H1 (cell line): ENCODE results near the gene TSPOAP1. TPM values are rescaled to one million over a fixed set of nuclear protein-coding genes. Genes with fewer than 3 reads are reported as not detected.

Source experiments
- CTCF ChIA-PET: fragments of 300-600 bp; sonication (Branson Sonifier 250); formaldehyde crosslinking; loops from one replicate; lab custom pipeline; 2021; ENCODE audit not compliant: partially characterized antibody; lab: Charles Lee
- POLR2A ChIA-PET: fragments of 300-600 bp; sonication (Branson Sonifier 250); formaldehyde crosslinking; loops from one replicate; lab custom pipeline; 2021; ENCODE audit warnings: inconsistent platforms; ENCODE audit not compliant: partially characterized antibody; lab: Charles Lee
- DNase-seq, 2 experiments: peaks; one replicate each; pipeline versions ENCODE4 v3.0.0 to v3.0.0-alpha.2; 2010 to 2022; ENCODE audit warnings: low spot score in 2 of 2, low read depth in 1 of 2, mixed read lengths in 1 of 2
- FAIRE-seq: peaks from 2 replicates; lab custom pipeline; 2011; peaks lifted over from hg19 to GRCh38; lab: Jason Lieb, UNC
- H2AFZ ChIP-seq: 2 replicates; pipeline ENCODE4 v1.8.1; 2012; ENCODE audit warnings: low read length, inconsistent platforms
- H2AK5ac ChIP-seq: 2 replicates; pipeline ENCODE4 v1.6.1; 2013; ENCODE audit warnings: low read depth, low read length
- H2BK120ac ChIP-seq: replicated peaks from 2 replicates; pipeline ENCODE3; 2013; ENCODE audit warnings: low read depth, low read length, inconsistent platforms
- H2BK12ac ChIP-seq: 2 replicates; pipeline ENCODE4 v1.6.1; 2013; ENCODE audit warnings: low read depth, low read length
- H2BK15ac ChIP-seq: 2 replicates; pipeline ENCODE4 v1.6.1; 2013; ENCODE audit warnings: low read length
- H2BK20ac ChIP-seq: 2 replicates; pipeline ENCODE4 v1.6.1; 2013; ENCODE audit warnings: low read length
- H2BK5ac ChIP-seq: 2 replicates; pipeline ENCODE4 v1.6.1; 2013; ENCODE audit warnings: low read depth, low read length
- H3K14ac ChIP-seq: 2 replicates; pipeline ENCODE4 v1.6.1; 2013; ENCODE audit warnings: inconsistent platforms; ENCODE audit not compliant: insufficient read length
- H3K18ac ChIP-seq: 2 replicates; pipeline ENCODE4 v1.6.1; 2013; ENCODE audit warnings: low read length; ENCODE audit errors: extremely low read depth
- H3K23ac ChIP-seq: 2 replicates; pipeline ENCODE4 v1.6.1; 2013; ENCODE audit warnings: inconsistent platforms; ENCODE audit not compliant: insufficient read length
- H3K23me2 ChIP-seq: 2 replicates; pipeline ENCODE4 v1.6.1; 2013; ENCODE audit warnings: low read depth, low read length
- H3K27ac ChIP-seq: 2 replicates; pipeline ENCODE4 v1.6.1; 2011; ENCODE audit warnings: low read depth, low read length, inconsistent platforms
- H3K27me3 ChIP-seq, 4 experiments: replicated peaks in 1 of 4; 1 replicate in 1 of 4; 2 replicates in 3 of 4; pipeline versions ENCODE4 v1.6.1 to v1.8.1; 2011 to 2013; ENCODE audit warnings: low read length in 3 of 4, mild to moderate bottlenecking in 3 of 4, inconsistent platforms in 2 of 4, mixed read lengths in 2 of 4, moderate library complexity in 1 of 4; ENCODE audit not compliant: control insufficient read depth in 3 of 4, insufficient read depth in 3 of 4; ENCODE audit errors: extremely low read depth in 1 of 4
- H3K36me3 ChIP-seq, 4 experiments: 2 replicates each; pipeline versions ENCODE4 v1.6.1 to v1.8.1; 2011 to 2013; ENCODE audit warnings: mild to moderate bottlenecking in 4 of 4, low read length in 3 of 4, moderate library complexity in 2 of 4, control low read depth in 1 of 4, inconsistent platforms in 1 of 4; ENCODE audit not compliant: insufficient read depth in 4 of 4, control insufficient read depth in 2 of 4
- H3K4ac ChIP-seq: replicated peaks from 2 replicates; pipeline ENCODE3; 2013; ENCODE audit warnings: low read length, low read depth, mixed read lengths, inconsistent platforms; ENCODE audit not compliant: insufficient read length
- H3K4me1 ChIP-seq, 4 experiments: replicated peaks in 1 of 4; 1 replicate in 1 of 4; 2 replicates in 3 of 4; pipeline versions ENCODE4 v1.6.1 to v1.8.1; 2011 to 2013; ENCODE audit warnings: low read length in 3 of 4, inconsistent platforms in 2 of 4, mixed read lengths in 1 of 4; ENCODE audit not compliant: insufficient read depth in 4 of 4, control insufficient read depth in 3 of 4
- H3K4me2 ChIP-seq, 2 experiments: 2 replicates each; pipeline versions ENCODE4 v1.6.1 to v1.8.1; 2011 to 2013; ENCODE audit warnings: low read depth in 2 of 2, low read length in 2 of 2, control low read depth in 1 of 2, inconsistent platforms in 1 of 2, mild to moderate bottlenecking in 1 of 2; ENCODE audit not compliant: insufficient read depth in 1 of 2
- H3K4me3 ChIP-seq, 4 experiments: fragments of 200-600, 300-600 bp in 1 of 4; sonication (generic), shearing (Covaris generic), sonication (Bioruptor Twin) in 1 of 4; 2 replicates each; pipeline versions ENCODE4 v1.5.1 to v1.8.1; 2011 to 2016; ENCODE audit warnings: low read length in 4 of 4, low read depth in 3 of 4, control low read depth in 2 of 4, inconsistent platforms in 2 of 4, mild to moderate bottlenecking in 2 of 4, mixed read lengths in 1 of 4, moderate library complexity in 1 of 4; ENCODE audit not compliant: insufficient read depth in 2 of 4; ENCODE audit errors: extremely low read depth in 1 of 4
- H3K56ac ChIP-seq: replicated peaks from 2 replicates; pipeline ENCODE3; 2013; ENCODE audit warnings: low read depth, mild to moderate bottlenecking, mixed read lengths, low read length, inconsistent platforms; ENCODE audit not compliant: insufficient read length
- H3K79me1 ChIP-seq: 2 replicates; pipeline ENCODE4 v1.6.1; 2013; ENCODE audit warnings: low read depth, low read length, control low read depth
- H3K79me2 ChIP-seq, 2 experiments: 2 replicates each; pipeline versions ENCODE4 v1.6.1 to v1.8.1; 2012 to 2013; ENCODE audit warnings: low read length in 2 of 2, mild to moderate bottlenecking in 2 of 2, inconsistent platforms in 1 of 2; ENCODE audit not compliant: insufficient read depth in 2 of 2, control insufficient read depth in 1 of 2
- H3K9ac ChIP-seq, 4 experiments: replicated peaks in 1 of 4; 1 replicate in 1 of 4; 2 replicates in 3 of 4; pipeline versions ENCODE4 v1.6.1 to v1.8.1; 2011 to 2013; ENCODE audit warnings: low read depth in 3 of 4, low read length in 3 of 4, control low read depth in 2 of 4, mild to moderate bottlenecking in 2 of 4, moderate library complexity in 2 of 4, inconsistent platforms in 1 of 4; ENCODE audit errors: extremely low read depth in 1 of 4
- H3K9me3 ChIP-seq, 2 experiments: 2 replicates each; pipeline versions ENCODE4 v1.6.1 to v1.8.1; 2012 to 2013; ENCODE audit warnings: mild to moderate bottlenecking in 2 of 2, moderate library complexity in 2 of 2, control low read depth in 1 of 2, inconsistent platforms in 1 of 2, low read depth in 1 of 2, low read length in 1 of 2, mixed read lengths in 1 of 2; ENCODE audit not compliant: insufficient read depth in 2 of 2
- H4K20me1 ChIP-seq, 2 experiments: replicated peaks in 1 of 2; 2 replicates each; pipeline versions ENCODE3 to v1.8.1; 2011 to 2013; ENCODE audit warnings: inconsistent platforms in 2 of 2, low read length in 2 of 2, mild to moderate bottlenecking in 1 of 2; ENCODE audit not compliant: insufficient read depth in 2 of 2, control insufficient read depth in 1 of 2
- H4K5ac ChIP-seq: 2 replicates; pipeline ENCODE4 v1.6.1; 2013; ENCODE audit warnings: low read length, low read depth, mixed read lengths, inconsistent platforms; ENCODE audit not compliant: insufficient read length
- H4K8ac ChIP-seq: 2 replicates; pipeline ENCODE4 v1.8.0; 2013; ENCODE audit warnings: mild to moderate bottlenecking, moderate library complexity, low read length, inconsistent platforms; ENCODE audit not compliant: insufficient read depth; ENCODE audit errors: extremely low read depth
- H4K91ac ChIP-seq: replicated peaks from 2 replicates; pipeline ENCODE3; 2013; ENCODE audit warnings: low read length, mixed read lengths, inconsistent platforms; ENCODE audit not compliant: insufficient read length
- BACH1 ChIP-seq: IDR thresholded peaks from 2 replicates; pipeline ENCODE4 v1.6.1; 2012; ENCODE audit warnings: low read length, improper control_type of control experiment
- BCL11A ChIP-seq, 2 experiments: IDR thresholded peaks; one replicate each; pipeline ENCODE4 v1.6.1; 2011; ENCODE audit warnings: low read depth in 2 of 2, low read length in 2 of 2, mild to moderate bottlenecking in 2 of 2
- EP300 ChIP-seq, 2 experiments: IDR thresholded peaks; 1 replicate in 1 of 2; 2 replicates in 1 of 2; pipeline ENCODE4 v1.6.1; 2011 to 2012; ENCODE audit warnings: low read depth in 2 of 2, low read length in 2 of 2, mild to moderate bottlenecking in 2 of 2, borderline replicate concordance in 1 of 2, inconsistent platforms in 1 of 2, moderate library complexity in 1 of 2
- FOSL1 ChIP-seq: IDR thresholded peaks from 2 replicates; pipeline ENCODE4 v1.6.1; 2011; ENCODE audit warnings: mild to moderate bottlenecking, low read depth, low read length, moderate library complexity; ENCODE audit not compliant: insufficient read depth
- NRF1 ChIP-seq: IDR thresholded peaks from 2 replicates; pipeline ENCODE4 v1.6.1; 2011; ENCODE audit warnings: mild to moderate bottlenecking, low read depth, low read length, improper control_type of control experiment
- RAD21 ChIP-seq, 2 experiments: IDR thresholded peaks in 1 of 2; conservative IDR thresholded peaks in 1 of 2; 2 replicates each; pipeline ENCODE4 v1.6.1; 2011; ENCODE audit warnings: low read depth in 2 of 2, low read length in 2 of 2, improper control_type of control experiment in 1 of 2, inconsistent platforms in 1 of 2, mild to moderate bottlenecking in 1 of 2, moderate library complexity in 1 of 2
- RBBP5 ChIP-seq: IDR thresholded peaks from 2 replicates; pipeline ENCODE4 v1.7.1; 2012; ENCODE audit warnings: low read depth, mild to moderate bottlenecking, inconsistent platforms, low read length, moderate library complexity, borderline replicate concordance
- SUZ12 ChIP-seq: fragments of 200-600 bp; sonication (generic); IDR thresholded peaks from 2 replicates; pipeline ENCODE4 v1.6.1; 2012; ENCODE audit warnings: mild to moderate bottlenecking, inconsistent platforms, low read length, moderate library complexity, mixed read lengths
- ZNF274 ChIP-seq: IDR thresholded peaks from 2 replicates; pipeline ENCODE4 v1.7.0; 2012; ENCODE audit warnings: low read length, borderline replicate concordance; ENCODE audit errors: extremely low read depth
- WGBS, 2 experiments: shearing (Covaris generic) in 1 of 2; methylation state at CpG; one replicate each; pipeline versions ENCODE4 v1.1.6 to v1.1.7; 2013 to 2015; ENCODE audit warnings: low lambda C conversion rate in 2 of 2, mixed read lengths in 2 of 2, inconsistent platforms in 1 of 2, low coverage in 1 of 2, missing lambda C conversion rate in 1 of 2; ENCODE audit not compliant: insufficient replicate concordance in 2 of 2, insufficient coverage in 1 of 2, insufficient read length in 1 of 2; ENCODE audit errors: extremely low coverage in 1 of 2, missing lambda C conversion rate in 1 of 2; 5-methylcytosine and 5-hydroxymethylcytosine counted together
- polyA plus RNA-seq, 7 experiments: library from polyadenylated mRNA; depleted of rRNA in 3 of 7; stranded (reverse) in 5 of 7; unstranded in 2 of 7; fragments of >200 nt in 5 of 7; fragments of 200-250 nt in 2 of 7; gene quantifications; 1 replicate in 5 of 7; 2 replicates in 1 of 7; 4 replicates in 1 of 7; pipeline versions ENCODE4 v1.2.1 to v1.2.3, GENCODE V29; 2011 to 2013; ENCODE audit warnings: missing spikeins in 2 of 7, mixed read lengths in 2 of 7
- total RNA-seq: library from RNA; stranded (reverse); fragmentation: NEBNext Ultra II Directional; extraction: Animal tissue kit (Norgen Biotek cat#: 25700); gene quantifications from 2 replicates; pipeline ENCODE4 v1.2.1, GENCODE V29; 2021
- TF ChIP-seq, protein P1 (sequence below): IDR thresholded peaks from 2 replicates; pipeline ENCODE4 v1.6.1; 2012; ENCODE audit warnings: inconsistent platforms

TSPOAP1 gene
- total and polyA plus RNA-seq, 2 of the 8 experiments (the other 6 are each of a cell fraction or from before 2014, with no cell fraction given): 7.6 to 9.2 TPM

DNA sequence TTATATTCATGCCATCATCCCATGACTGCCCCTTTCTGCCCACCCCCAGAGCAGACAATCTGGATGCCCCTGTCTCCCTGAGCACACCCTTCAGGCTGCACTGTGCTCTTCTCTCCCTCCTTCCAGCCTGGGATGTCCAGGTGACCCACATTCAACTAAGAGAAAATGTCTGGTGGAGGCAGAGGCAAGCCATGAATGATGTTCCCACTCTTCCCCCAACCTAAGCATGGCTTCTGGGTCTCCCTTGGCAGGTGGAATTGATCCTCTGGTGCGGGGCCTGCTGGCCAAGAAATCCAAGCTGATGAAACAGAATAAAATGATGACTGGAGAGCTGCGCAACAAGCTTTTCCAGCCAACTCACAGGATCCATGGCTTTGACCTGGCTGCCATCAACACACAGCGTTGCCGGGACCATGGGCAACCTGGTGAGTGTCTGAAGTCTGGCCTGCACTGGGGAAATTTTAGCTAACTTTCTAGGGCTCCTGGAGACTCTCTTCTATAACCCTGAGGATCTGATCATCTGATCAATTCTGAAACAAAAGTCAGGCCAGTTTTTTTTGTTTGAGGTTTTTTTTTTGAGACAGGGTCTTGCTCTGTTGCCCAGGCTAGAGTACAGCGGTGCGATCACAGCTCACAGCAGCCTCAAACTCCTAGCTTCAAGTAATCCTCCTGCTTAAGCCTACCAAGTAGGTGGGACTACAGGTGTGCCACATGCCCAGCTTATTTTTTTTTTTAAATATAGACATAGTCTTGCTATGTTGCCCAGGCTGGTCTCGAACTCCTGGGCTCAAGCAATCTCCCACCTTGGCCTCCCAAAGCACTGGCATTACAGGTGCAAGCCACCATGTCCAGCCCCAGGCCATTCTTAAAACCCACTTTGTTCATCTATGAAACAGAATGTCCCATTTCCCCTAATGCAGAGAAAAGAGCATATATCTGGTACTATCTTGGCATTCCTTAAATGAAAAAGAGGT, 62.4 kb downstream of the TSPOAP1 start:
- H3K23me2 ChIP-seq: no peaks in the 10 kb centered on the region
- H2AK5ac ChIP-seq: no peak overlapping the region
- no peaks in the 10 kb centered on the region for H3K79me1 ChIP-seq
- no peak overlapping the region for H3K27ac ChIP-seq
- no peak overlapping the region for H2BK20ac ChIP-seq
- H4K8ac ChIP-seq: no peak overlapping the region
- H3K27me3 ChIP-seq: no peaks in the 10 kb centered on the region; a peak in 1 of 7 replicates
- FAIRE-seq (no peak), DNase-seq (peak in 1 of 2 experiments; percentile 20)
- H3K4me3 ChIP-seq: no peak overlapping the region
- no peak overlapping the region for H3K18ac ChIP-seq
- no peak for TF ChIP-seq RBBP5
- TF ChIP-seq BACH1: no peak
- no peak for TF ChIP-seq RAD21 (IDR thresholded peaks at IDR 0.05 in 1 of 2, conservative IDR thresholded peaks at IDR 0.05 in 1 of 2; ENCODE audit: low read depth in 2 of 2, low read length in 2 of 2)
- no peak for TF ChIP-seq ZNF274
- no peak for TF ChIP-seq NRF1
- TF ChIP-seq, protein P1, sequence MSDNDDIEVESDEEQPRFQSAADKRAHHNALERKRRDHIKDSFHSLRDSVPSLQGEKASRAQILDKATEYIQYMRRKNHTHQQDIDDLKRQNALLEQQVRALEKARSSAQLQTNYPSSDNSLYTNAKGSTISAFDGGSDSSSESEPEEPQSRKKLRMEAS: no peak
- TF ChIP-seq EP300 (IDR thresholded peaks at IDR 0.05; ENCODE audit: borderline replicate concordance in 1 of 2, low read depth in 2 of 2, low read length in 2 of 2): no peak
- no peak for TF ChIP-seq BCL11A (IDR thresholded peaks at IDR 0.05; ENCODE audit: low read depth in 2 of 2, low read length in 2 of 2)
- no peak for TF ChIP-seq SUZ12
- TF ChIP-seq FOSL1: no peak
- no peaks in the 10 kb centered on the region for H4K20me1 ChIP-seq
- 88% methylated on average over 7 of the region's 7 CpGs; no CpG with 5 or more reads in 1 of the 2 experiments for WGBS, 2 experiments
- H3K23ac ChIP-seq: no peak overlapping the region
- no peaks in the 10 kb centered on the region for H3K36me3 ChIP-seq
- CTCF ChIA-PET: interaction anchor here (0.6 to 2.1 kb wide), 7 partner anchors 10 to 1445 kb away, joined by 3 to 15 read pairs (median 5); no protein-coding TSS in a partner anchor
- H4K5ac ChIP-seq: no peak overlapping the region
- H2BK12ac ChIP-seq: no peak overlapping the region
- no peak overlapping the region for H2BK5ac ChIP-seq
- POLR2A ChIA-PET: no interaction called here
- no peak overlapping the region for H2BK15ac ChIP-seq
- no peak overlapping the region for H3K14ac ChIP-seq
- no peak overlapping the region for H2AFZ ChIP-seq
- no peaks in the 10 kb centered on the region for H3K4me1 ChIP-seq
- no peak overlapping the region for H3K4me2 ChIP-seq
- H3K56ac ChIP-seq: no peak overlapping the region
- H3K79me2 ChIP-seq: no peaks in the 10 kb centered on the region
- no peak overlapping the region for H2BK120ac ChIP-seq
- H3K4ac ChIP-seq: no peak overlapping the region
- no peaks in the 10 kb centered on the region for H3K9me3 ChIP-seq
- no peak overlapping the region for H4K91ac ChIP-seq
- no peak overlapping the region for H3K9ac ChIP-seq
